GM12892 (cell line): ENCODE results near the gene LY6G6C.
A peak's percentile ranks its signal among the peaks of the same experiment; 100 is the strongest.

ENCODE experiments used
- DNase-seq: peaks from one replicate; pipeline ENCODE4 v3.0.0; 2011; ENCODE audit not compliant: insufficient read length
- FAIRE-seq: peaks from 2 replicates; lab custom pipeline; 2011; peaks lifted over from hg19 to GRCh38; lab: Jason Lieb, UNC
- POLR2A ChIP-seq: IDR thresholded peaks from 2 replicates; pipeline ENCODE4 v1.6.1; 2011; ENCODE audit warnings: low read depth, low read length, control low read depth
- POLR2AphosphoS5 ChIP-seq: IDR thresholded peaks from 2 replicates; pipeline ENCODE4 v1.6.1; 2011; ENCODE audit warnings: low read depth, low read length, control low read depth
- TAF1 ChIP-seq: IDR thresholded peaks from 2 replicates; pipeline ENCODE4 v1.6.1; 2011; ENCODE audit warnings: low read depth, mild to moderate bottlenecking, control low read depth, low read length, borderline replicate concordance

LY6G6C gene

GRCh38 chr6:31739639-31740396 is 18.3 kb upstream of the LY6G6C start, which contains the start of gene MSH5:
Gene MSH5 (plus strand): TSS chr6:31740005. CDS start chr6:31740467, 462 bp downstream.
- DNase-seq (peak; percentile 89), FAIRE-seq (peak; percentile 96)
- TF ChIP-seq TAF1 = peak; percentile 35; the same call in 1 of the 2 replicates
- peak; percentile 78 for TF ChIP-seq POLR2A
- TF ChIP-seq POLR2AphosphoS5 = peak; percentile 69

DNA sequence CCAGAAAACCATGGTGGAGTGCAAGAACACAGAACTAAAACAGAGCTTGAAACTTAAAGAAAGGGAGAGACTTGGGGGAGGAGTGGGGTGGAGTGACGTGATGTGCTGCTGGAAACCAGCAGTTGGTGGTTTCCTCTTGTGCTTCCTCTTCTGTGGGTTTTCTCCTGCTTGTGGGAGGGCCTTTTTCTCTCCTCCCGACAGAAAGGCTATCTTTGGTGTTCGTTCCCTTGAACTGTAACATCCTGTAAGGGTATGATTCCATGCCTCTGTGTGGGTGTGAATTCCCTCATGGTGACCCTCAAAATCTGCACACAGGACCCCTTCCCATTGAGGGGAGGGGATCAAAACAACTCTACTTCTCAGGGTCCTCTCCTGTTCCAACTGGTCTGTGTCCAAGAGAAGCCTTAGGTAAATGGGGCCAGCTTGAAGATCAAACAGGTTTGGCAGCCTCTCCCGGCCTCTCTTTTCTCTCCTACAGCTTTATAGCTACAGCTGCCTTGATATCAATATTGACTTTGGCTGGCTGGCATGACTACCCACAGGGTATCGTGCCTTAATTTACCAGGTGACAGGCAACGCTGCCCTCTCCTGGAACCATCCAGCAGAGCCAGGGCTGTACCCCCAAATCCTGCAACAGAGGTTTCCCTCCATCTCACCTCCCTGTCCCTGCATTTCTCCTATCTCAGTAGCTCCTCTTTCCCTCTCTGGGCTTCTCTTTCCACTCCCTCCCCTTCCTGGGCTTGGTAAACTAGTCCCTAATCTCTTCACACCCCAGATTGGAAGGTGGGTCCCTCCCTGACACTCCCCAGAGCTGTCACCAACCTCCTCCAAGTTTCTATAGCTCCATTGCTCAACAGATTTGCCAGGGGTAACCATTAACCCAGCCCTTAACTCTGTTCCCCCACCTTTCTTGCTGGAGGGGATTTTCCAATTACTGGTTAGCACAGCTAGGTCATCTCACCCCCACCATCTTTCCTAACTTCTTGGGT is 16.7 kb upstream of the LY6G6C start:
- TF ChIP-seq TAF1 (peak; percentile 61; the same call in 1 of the 2 replicates), POLR2A (peak; percentile 67), POLR2AphosphoS5 (peak; percentile 82; the same call in 1 of the 2 replicates)
- DNase-seq (peak; percentile 61), FAIRE-seq (peak; percentile 38)

GRCh38 chr6:31737315-31737990 is 15.9 kb upstream of the LY6G6C start:
- FAIRE-seq (no peak), DNase-seq (no peak)
- TF ChIP-seq POLR2A = no peak
- no peak; the same call in 1 of the 2 replicates for TF ChIP-seq POLR2AphosphoS5
- no peak for TF ChIP-seq TAF1

DNA sequence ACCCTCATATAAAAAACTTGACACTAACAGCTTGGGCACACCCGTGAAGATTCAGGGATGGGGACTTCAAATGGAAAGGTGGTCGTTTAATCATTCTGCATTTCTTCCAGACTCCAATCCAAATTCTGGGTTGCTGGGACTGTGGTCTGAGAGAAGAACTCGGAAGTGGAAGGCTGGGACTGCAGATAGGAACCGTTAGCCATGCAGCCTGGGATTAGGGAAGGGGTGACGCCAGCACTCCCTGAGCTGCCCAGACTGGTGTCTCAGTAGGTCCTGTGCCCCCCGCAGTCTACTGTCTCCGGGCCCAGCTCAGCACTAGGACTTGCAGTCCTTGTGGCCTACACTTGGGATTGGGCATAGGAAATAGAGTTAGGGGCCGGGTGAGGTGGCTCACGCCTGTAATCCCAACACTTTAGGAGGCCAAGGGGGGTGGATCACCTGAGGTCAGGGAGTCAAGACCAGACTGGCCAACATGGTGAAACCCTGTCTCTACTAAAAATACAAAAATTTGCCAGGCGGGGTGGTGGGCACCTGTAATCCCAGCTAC is 15.3 kb upstream of the LY6G6C start:
- FAIRE-seq (no peak), DNase-seq (no peak)
- TF ChIP-seq TAF1 (no peak), POLR2A (no peak)

- DNase-seq = peak; percentile 81
- TF ChIP-seq POLR2A (peak; percentile 91), TAF1 (peak; percentile 54; the same call in 1 of the 2 replicates), POLR2AphosphoS5 (peak; percentile 62)
- peak; percentile 73 for FAIRE-seq
These were observed 14.6 kb upstream of the LY6G6C start, which contains the start of gene CLIC1 for GRCh38 chr6:31736021-31736767. Gene CLIC1 (minus strand): TSS chr6:31736530. CDS start chr6:31736300, 230 bp downstream.

DNA sequence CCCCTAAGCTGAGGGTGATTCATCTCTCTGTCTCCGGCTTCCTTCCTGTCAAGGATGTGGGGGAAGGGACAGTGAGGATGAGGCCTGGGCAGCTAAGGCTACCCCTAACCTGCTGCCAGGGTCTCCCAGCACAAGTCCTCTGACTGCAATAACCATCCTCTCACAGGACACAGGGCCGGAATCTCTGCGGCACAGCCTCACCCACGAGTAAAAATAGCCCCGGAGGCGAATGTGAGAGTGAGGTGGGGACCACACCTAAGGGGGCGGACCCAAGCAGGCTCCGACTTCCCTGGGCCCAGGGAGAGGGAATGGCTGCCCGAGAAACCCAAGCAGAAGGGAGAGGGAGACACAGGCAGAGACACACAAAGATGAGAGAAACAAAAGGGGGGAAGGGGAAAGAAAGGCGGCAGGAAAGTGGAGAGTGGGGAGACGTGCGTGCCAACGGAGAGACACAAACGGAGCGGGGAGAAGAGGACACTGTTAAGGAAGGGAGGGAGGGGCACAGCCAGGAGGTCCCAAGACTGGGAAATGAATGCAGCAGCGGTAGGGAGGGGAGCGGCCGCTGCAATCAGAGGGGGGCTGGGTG is 13.4 kb upstream of the LY6G6C start:
- FAIRE-seq (no peak), DNase-seq (no peak)
- TF ChIP-seq POLR2A (0 out of 2 replicates have a peak, but pooled peaks have one; percentile 30), POLR2AphosphoS5 (no peak), TAF1 (no peak)

GRCh38 chr6:31734247-31734820 is 12.8 kb upstream of the LY6G6C start:
- TF ChIP-seq POLR2AphosphoS5 (no peak), POLR2A (no peak), TAF1 (no peak)
- peak; percentile 62 for DNase-seq
- FAIRE-seq = peak; percentile 80

DNA sequence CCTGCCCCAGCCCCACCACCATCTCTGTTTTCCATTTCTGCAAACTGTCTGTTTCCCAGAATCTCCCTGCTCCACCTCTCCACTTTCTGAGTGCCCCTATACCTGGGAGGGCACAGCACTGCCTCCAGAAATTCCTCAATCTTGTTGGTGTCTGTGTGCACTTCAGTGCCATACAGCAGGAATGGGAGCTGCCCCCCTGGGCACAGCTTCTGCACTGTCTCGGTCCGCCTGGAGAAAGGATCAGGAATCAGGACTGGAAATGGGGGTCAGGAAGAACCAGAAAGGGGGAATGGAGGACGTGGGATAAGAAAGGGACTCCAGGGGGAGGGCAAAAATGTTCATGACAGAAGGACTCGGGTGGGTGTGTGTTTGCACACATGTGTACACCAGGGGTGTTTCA is 12.2 kb upstream of the LY6G6C start:
- DNase-seq (no peak), FAIRE-seq (no peak)
- TF ChIP-seq TAF1 = no peak
- no peak for TF ChIP-seq POLR2A
- TF ChIP-seq POLR2AphosphoS5 = no peak

DNA sequence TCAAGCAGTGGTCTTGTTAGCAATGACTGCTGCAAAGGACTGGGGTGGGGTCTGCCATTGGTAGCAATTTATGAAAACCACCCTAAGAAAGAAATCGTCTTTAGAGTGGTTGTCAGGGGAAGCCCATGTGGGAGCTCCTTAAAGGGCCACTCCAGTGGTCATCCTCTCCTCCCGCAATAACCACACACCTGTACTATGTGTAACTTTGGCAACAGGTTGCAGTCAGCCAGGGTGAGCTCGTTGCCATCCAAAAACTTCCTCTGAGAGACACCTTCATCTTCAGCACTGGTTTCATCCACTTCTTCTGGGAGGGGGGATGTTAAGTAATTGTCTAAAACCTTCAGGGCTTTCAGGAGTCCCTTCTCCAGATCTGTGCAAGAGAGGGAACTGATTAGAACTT is 10.5 kb upstream of the LY6G6C start:
- no peak for DNase-seq
- no peak for FAIRE-seq
- no peak for TF ChIP-seq POLR2AphosphoS5
- no peak for TF ChIP-seq POLR2A
- no peak for TF ChIP-seq TAF1
